ACHN (cell line): ENCODE data around the gene ZNF75A.

Experiments
- DNase-seq: peaks from one replicate; pipeline ENCODE4 v3.0.0-alpha.2; 2015
- in situ Hi-C: cut with HindIII; loops from 2 replicates; pipeline ENCODE4 v1.10.0; 2017; ENCODE audit warnings: low sequenced_read_pairs, low pct_ligation_motif_present, low pct_unique_long_range_greater_than_20kb

The ZNF75A gene

DNA sequence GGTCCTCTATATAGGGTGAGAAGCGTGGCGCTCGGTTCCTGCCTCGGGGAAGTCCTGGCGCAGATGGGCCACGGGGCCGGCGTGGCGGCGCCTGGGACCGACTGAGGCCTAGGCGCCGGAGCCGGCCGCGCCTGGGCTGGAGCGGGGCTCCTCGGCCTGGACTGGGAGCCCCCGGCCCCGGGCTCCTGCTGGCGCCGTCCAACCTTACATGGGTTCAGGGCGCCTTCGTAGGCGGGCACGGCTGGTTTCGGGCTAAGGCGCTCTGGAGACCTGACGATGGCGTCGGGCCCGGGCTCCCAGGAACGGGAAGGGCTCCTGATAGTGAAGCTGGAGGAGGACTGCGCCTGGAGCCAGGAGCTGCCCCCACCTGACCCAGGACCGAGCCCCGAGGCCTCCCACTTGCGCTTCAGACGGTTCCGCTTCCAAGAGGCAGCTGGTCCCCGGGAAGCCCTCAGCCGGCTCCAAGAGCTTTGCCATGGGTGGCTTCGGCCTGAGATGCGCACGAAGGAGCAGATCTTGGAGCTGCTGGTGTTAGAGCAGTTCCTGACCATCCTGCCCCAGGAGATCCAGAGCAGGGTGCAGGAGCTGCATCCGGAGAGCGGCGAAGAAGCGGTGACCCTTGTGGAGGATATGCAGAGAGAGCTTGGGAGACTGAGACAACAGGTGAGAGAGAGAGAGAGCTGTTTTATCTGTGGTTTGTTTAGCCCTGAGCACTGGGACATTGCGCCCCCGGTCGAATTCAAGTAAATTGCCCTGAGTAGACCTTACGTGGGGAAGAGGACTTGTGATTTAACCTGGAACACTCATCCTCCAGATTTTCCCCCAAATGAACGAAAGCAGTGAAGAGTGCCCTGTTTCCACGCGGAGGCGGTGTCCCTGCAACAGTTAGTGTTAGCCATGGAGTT, 21.5 kb upstream of the ZNF75A start:
- in situ Hi-C loops, result no loop called here
- DNase-seq, result no peak

DNA sequence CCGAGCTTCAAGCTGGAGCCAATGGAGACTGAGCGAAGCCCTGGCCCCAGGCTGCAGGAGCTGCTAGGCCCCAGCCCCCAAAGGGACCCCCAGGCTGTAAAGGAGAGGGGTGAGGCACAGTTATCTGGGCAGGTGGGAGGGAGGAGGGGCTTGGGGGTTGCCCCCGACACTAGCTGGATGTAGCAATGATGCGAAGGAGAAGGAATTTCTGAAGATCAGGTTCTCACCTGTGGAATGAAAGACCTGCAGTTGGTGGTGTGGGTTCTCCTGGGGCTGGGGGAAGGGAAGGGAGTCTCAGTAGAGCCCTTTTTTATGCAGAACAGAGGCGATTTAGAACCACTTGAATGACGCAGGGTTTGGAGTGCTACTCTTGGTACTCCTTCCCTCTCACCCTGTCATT, 20.2 kb upstream of the ZNF75A start:
- in situ Hi-C loops, result no loop called here

DNA sequence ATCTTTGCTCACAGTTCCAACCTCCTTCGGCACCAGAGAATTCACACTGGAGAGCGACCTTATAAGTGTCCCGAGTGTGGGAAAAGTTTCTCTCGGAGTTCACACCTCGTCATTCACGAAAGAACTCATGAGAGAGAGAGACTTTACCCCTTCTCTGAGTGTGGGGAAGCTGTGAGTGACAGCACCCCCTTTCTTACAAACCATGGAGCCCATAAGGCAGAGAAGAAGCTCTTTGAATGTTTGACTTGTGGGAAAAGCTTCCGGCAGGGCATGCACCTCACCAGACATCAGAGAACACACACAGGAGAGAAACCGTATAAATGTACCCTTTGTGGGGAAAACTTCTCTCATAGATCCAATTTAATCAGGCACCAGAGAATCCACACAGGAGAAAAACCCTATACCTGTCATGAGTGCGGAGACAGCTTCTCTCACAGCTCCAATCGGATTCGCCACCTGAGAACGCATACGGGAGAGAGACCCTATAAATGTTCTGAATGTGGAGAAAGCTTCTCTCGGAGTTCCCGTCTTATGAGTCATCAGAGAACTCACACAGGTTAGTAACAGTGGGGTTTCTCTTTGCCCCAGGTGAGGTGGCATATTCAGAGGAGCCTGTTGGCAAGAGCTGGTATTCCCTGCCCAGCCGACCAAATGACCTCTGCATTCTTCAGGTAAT, 15.2 kb upstream of the ZNF75A start:
- no peak for DNase-seq
- in situ Hi-C loops, result no loop called here

More for the DNA sequence above, 20.2 kb upstream of the ZNF75A start:
- DNase-seq, result no peak

DNA sequence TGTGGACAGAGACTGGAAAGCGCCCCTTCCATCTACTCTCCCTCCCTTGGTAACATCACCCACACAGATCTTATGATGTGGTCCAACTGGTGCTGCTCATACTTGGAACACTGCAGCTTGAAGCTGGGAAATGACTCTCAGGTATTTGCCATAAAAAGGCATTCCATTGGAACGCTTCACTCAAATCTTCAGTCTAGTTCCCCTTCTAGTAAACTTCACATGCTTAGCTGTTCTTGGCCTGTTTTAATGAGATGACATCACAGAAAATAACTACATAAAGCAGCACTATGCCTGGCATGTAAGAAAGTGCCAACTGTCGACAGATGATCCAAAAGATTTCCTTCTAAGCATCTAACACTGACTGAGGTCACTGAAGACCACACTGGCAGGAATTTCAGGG, 12.7 kb upstream of the ZNF75A start:
- no peak for DNase-seq
- in situ Hi-C loops, result no loop called here

DNA sequence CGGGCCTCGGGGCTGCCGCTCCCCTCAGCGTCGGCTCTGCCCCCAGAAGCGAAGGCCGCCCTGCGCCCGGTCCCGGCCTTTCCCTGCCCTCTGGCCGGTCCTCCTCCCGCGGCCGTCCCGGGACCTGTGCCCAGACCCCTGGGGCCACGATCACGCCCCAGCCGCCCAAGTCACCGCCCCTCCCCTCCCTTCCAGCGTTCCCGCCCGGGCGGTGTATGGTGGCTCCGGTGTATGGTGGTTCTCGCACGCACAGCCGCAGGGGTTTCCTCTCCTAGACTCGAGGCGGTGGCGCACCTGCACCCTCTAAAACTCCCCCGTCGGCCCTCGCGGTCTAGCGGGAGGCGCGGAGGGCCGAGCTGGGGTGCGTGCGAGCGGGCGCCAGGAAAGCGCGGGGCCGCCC, 10.1 kb upstream of the ZNF75A start:
- in situ Hi-C loops, result no loop called here
- no peak for DNase-seq

DNA sequence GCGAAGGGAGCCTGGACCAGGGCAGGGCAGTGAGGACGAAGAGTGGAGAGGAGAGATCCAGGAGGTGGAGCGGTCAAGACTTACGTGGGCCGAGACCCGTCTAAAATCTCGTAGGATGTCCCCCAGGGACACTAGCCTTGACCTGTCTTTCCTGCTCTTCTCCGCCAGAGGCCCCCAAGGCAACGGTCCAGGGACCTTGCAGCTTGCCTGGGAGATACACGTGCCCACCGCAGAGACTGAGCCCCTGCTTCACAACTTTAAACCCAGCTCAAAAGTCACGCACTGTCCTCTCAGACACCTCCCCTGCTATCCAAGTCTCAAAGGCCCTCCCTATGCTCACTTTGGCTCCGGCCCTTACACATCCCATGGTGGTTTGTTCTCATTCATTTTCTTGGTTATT, 9.5 kb upstream of the ZNF75A start:
- no peak for DNase-seq
- in situ Hi-C loops, result no loop called here

DNA sequence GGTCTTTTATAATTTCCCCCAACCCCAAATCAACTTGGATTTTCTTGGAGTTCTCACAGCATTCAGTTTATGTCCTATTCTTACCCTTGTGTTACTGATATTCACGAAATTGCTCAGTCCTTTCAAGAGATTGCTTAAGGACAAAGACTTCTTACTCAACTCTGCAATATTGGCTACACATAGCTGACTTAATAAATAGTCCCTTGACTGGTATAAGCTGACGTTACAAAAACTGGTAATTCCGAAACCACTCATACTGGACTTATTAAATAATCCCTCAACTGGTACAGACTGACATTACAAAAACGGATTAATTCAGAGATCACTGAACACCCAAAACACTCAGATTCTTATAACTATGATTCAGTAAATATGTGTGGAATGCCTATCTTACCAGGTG, 927 bp upstream of the ZNF75A start:
- in situ Hi-C loops, result no loop called here
- DNase-seq, result no peak

DNA sequence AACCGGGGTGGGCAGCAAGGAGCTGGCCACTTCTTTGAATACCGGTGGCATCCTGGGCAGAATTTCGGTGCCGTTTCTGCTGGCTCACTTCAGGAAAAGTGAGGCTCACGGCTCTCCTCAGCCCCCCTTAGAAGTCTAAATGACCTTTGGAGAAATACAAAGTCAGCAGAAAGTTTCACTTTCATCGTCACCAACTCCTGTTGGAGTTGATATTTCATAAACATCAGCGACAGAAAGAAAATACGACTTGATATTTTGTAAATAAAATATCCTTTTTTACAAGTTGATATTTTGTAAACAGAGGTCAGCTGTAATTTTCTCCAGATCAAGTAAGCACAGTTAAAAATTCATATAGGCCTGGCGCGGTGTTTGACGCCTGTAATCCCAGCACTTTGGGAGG, 781 bp downstream of the ZNF75A start:
- no peak for DNase-seq
- in situ Hi-C loops, result no loop called here

DNA sequence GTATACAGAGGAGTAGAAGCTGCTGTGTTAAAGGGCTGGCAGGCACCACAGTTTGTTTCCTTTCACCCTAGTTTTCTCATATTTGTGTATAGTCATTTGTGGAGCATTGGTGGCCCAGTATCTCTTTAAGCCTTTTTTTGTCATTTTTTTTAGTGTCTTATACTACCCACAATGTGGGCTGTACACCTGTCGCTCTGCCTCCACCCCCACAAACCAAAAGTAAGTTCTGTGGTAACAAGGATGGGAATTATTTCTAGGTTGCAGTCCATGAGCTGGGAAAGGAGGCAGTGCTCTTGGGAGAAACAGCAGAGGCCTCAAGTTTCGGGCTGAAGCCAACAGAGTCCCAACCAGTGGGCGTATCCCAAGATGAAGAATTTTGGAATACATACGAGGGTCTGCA, 6.2 kb downstream of the ZNF75A start:
- no peak for DNase-seq
- in situ Hi-C loops, result no loop called here

DNA sequence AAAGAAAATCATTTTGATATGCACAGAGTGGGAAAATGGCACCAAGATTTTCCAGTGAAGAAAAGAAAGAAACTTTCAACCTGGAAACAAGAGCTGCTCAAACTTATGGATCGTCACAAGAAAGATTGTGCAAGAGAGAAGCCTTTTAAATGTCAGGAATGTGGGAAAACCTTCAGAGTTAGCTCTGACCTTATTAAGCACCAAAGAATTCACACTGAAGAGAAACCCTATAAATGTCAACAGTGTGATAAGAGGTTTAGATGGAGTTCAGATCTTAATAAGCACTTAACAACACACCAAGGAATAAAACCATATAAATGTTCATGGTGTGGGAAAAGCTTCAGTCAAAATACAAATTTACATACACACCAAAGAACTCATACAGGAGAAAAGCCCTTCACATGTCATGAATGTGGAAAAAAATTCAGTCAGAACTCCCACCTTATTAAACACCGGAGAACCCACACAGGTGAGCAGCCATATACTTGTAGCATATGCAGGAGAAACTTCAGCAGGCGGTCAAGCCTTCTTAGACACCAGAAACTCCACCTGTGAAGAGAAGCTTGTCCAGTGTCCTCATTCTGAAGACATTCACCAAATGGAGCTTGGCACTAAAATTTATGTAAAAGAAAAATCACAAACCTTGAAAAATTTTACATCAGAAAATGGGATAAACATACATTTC, 12.2 kb downstream of the ZNF75A start:
- peak; percentile 28 for DNase-seq
- in situ Hi-C loops, result no loop called here

DNA sequence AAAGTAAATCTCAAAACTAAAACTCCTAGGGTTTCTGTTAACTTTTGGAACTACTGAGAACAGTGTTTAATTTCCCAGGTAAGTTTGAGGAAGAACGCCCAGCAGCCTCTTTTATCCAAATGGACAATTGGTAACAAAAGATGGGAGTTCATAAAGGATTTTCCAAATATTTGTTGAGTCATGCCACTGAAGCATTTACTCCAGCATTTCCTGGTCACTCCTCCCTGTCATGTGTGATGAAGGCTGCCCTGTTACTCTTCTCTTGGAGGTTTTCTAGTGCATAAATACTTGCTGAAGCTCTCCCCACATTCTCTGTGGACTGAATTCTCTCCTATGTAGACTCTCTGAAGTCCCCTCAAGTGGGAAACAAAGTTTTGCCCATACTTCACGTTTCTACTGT, 16.5 kb downstream of the ZNF75A start:
- in situ Hi-C loops, result no loop called here
- no peak for DNase-seq

DNA sequence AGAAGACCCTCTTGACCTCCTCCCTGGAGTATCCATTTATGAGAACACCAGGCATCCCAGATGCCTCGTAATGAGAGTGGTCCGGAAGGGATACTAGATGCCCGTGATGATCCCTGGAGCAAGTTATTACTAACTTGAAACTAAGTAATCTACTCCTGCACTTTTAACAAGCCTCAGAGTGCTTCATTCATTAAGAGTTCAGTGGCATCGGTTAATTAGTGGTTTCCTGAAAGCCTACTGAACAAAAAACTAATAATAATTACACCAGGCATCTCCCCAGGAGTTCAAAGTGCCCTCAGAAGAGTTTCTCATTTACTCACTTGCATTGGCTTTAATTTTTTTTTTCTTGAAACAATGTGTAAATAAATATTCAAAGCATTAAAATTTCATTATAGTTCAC, 22.2 kb downstream of the ZNF75A start:
- no peak for DNase-seq
- in situ Hi-C loops, result no loop called here

DNA sequence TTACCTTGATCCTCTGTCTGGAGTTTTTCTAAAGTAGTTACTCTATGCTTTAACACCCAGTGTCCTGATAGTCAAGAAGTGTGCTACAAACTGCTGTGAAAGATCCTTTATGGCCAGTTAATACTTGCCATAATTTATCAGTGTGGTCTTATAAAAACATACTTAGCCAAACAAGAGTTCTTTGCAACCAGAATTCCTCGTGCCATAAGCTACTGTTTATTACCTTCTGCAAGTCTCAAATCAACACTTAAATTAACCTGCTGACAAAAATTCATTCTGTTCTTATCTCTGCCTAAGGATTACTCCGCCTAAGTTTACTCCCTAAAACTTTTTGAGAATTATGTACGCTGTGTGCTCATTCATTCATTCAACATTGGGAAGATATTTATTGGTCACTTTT, 22.8 kb downstream of the ZNF75A start:
- in situ Hi-C loops, result no loop called here
- no peak for DNase-seq

DNA sequence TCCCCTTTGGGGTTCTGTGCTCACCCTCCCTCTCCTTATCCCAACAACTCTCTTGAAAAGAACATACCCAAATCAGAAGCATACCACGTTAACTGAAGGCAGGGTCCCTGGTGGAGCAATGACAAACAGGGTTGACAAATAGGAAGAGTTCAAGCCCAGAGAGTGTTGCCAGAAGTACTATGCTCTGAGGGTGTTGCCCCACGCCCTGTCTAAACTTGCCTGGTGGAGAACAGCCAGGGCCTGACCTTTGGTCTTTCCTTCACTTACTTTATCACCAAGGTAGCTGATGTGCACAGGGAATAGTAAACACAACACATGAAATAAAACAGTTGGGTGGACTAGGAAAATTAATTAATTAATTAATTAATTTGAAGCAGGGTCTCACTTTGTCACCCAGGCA, 23.3 kb downstream of the ZNF75A start:
- DNase-seq, result no peak
- in situ Hi-C loops, result no loop called here

DNA sequence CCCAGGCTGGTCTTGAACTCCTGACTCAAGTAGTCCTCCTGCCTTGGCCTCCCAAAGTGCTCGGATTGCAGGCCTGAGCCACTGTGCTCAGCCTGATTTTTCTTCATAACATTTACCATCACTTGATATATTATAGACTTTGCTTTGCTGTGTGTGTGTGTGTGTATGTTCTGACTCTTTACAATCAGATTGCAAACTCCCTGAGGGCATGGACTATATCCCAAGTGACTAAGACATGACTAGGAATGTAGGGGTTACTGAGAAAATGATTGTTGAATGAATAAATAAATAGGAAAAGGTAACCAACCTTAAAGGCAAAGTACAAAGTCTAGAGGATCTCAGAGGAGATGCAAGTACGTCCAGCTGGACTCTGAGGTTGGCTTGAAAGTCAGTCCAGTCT, 40.7 kb downstream of the ZNF75A start:
- in situ Hi-C loops, result no loop called here

DNA sequence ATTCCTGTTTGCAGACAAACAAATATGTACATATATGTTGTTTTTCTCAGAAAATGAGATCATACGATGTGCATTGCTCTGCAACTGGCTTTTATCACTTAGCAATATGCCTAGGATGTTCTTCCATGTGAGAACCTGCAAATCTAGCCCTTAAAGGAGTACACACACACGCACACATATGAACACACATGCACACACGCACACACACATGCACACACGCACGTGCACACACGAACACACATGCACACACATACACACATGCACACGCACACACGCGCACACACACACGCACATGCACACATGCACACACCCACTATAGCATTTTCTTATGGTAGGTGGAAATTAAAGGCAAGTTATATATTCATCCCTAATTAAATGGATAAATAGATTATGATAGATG, 42.3 kb downstream of the ZNF75A start:
- in situ Hi-C loops, result no loop called here
- DNase-seq, result no peak

More for the DNA sequence above, 40.7 kb downstream of the ZNF75A start:
- no peak for DNase-seq

DNA sequence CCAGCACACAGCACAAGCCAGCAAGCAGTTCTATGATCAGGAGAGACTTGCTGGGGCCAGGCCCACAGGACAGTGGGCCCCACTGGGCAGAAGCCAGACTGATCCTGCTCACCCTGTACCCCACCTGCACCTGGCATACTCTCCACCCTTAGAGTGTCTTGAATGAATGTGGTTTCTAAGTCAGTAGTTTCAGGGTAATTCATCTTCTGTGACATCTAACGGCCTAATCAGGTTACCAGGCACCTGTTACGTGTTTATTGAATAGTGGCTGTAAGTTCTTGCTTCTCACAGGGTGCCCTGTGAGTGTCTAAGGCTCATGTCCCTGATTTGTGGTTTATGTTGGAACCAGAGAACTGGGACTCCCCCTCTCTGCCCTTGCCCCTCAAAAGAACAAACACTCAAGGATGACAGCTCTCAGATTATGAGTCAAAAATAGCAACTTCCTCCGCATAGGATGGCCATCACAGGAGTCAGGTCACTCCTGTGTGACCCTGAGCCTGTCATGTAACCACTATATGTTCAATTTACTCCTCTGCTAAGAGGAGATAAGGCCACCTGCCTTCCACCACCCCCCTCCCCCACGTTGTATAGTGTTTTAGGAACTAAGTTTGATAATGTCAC, 43.4 kb downstream of the ZNF75A start:
- DNase-seq, result no peak
- in situ Hi-C loops, result no loop called here

DNA sequence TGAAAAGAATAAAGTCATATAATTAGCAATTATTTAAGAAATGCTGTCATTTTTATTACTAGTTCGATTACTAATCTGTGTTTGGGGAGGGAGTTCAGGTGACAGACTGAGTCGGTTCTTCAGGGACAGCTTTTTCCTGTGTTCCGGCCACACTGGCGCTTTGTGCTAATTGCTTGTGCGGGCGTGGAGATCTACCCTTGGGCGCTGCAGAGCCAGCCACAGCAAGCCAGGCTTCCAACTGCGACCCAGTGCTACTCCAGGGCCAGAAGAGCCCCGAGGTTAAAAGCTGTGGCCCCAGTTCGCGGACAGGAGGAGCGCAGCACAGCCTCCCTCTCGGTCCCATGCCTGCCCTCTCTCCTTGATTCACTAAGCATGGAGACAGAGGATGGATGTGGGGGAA, 43.9 kb downstream of the ZNF75A start:
- in situ Hi-C loops, result no loop called here
- DNase-seq, result no peak

DNA sequence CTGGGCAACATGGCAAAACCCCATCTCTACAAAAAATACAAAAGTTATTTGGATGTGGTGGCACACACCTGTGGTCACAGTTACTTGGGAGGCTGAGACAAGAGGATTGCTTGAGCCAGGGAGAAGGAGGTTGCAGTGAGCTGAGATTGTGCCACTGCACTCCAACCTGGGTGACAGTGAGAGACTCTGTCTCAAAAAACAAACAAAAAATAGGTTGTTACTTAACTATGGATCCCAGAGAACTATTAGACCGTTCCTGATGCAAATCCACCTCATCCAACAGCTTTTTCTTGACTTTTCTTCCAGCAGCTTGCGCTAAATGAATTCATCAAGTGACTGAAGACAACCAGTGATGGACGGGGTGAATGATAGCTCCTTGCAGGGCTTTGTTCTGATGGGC, 50.3 kb downstream of the ZNF75A start, which contains the start of gene OR2C1:
Gene OR2C1 (plus strand): TSS at position 301 of the 400 bp plus-strand sequence. CDS start 52 bp downstream, at position 353.
- DNase-seq, result no peak
- in situ Hi-C loops, result no loop called here
